NCI-H1092 (cell line): ENCODE data around the gene TSPAN33.
A peak's percentile ranks its signal among the peaks of the same experiment; 100 is the strongest.
"Not testable (repeated sequence)": the region's sequence is repeated elsewhere in the genome, so short reads cannot be mapped to it uniquely, and the experiment has no call there.

Experiments used
- DNase-seq: peaks from one replicate; lab custom pipeline; 2025; lab: John Stamatoyannopoulos, UW

TSPAN33 gene

DNA sequence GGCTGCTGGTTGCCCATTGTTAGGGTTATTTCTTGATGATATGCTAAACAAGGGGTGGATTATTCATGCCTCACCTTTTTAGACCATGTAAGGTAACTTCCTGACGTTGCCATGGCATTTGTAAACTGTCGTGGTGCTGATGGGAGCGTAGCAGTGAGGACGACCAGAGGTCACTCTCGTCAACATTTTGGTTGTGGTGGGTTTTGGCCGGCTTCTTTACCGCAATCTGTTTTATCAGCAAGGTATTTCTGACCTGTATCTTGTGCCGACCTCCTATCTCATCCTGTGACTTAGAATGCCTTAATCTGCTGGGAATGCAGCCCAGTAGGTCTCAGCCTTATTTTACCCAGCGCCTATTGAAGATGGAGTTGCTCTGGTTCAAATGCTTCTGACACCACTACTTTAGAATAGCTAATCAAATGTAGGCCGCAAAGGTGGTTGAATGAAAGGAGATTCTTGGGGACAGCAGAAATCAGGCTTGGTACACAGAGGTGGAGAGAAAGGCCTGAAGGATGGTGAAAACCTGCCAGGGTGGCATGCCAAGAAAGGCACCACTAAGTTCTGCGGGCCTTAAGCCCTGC is 26.0 kb downstream of the TSPAN33 start:
- DNase-seq = no peak

DNA sequence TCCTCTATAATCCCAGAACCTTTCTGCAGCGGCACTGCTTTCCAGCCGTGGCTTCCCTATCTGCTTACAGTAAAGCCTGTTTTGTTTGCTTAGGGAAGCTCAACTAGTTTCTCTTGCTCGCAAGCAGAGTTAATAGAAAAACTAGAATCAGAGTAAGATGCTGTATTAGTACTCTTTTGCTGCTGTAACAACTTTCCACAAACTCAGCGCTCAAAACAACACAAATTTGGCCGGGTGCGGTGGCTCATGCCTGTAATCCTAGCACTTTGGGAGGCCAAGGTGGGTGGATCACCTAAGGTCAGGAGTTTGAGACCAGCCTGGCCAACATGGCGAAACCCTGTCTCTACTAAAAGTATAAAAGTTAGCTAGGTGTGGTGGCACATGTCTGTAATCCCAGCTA is 29.4 kb downstream of the TSPAN33 start:
- DNase-seq = not testable (repeated sequence)

DNA sequence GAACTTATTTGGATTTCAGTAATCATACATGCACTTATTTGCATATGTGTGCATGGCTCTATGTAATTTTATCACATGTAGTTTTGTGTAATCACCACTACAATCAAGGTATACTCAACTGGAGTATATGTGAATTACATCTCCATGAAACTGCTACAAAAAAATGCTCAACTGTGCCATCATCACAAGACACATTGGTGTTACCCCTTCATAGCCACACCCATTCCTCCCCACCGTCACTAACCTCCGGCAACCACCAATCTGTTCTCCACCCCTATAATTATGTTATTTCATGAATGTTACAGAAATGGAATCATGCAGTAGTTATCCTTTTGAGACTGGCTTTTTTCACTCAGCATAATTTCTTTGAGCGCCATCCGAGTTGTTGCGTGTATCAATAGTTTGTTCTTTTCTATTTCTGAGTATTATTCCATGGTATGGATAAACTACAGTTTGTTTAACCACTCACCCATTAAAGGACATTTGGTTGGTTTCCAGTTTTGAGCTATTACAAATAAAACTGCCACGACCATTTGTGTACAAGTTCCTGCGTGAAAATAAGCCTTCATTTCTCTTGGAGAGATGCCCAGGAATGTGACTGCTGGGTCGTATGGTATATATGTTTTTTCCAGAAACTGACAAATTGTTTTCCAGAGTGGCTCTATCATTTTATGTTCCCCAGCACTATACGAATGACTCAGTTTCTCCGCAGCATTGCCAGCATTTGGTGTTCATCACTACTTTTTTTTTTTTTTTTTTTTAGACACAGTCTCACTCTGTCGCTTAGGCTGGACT is 32.6 kb downstream of the TSPAN33 start:
- no peak for DNase-seq

DNA sequence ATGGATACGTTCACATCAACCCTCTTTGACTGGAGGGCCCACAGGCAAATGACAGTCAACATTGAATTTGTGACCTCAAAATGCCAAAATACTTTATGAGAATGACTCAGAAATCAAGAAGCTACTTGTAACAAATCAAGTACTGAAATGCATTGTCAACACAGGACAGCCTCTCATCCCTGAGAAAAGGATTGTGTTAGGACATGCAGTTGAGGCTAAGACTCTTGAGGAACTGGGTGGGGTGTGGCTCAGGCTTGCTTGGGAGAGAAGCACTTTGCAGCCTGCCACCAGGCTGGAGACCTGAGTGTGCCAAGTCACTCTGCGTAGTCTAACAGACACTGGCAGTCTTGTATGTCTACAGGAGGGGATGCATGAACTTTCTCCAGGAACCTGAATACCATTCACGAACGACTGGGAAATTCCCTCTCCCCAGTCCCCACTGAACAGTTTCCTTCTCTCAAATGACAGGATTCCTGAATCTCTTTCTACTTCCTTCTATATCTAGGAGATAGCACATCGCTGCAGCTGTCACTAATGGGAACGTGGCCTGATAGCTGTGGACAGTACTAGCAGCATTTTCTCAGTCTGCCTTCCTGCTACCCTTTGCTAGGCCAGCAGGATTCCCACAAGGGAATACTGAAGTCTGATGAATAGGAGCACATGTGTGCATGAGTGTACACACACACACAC is 40.6 kb downstream of the TSPAN33 start:
- DNase-seq = no peak

DNA sequence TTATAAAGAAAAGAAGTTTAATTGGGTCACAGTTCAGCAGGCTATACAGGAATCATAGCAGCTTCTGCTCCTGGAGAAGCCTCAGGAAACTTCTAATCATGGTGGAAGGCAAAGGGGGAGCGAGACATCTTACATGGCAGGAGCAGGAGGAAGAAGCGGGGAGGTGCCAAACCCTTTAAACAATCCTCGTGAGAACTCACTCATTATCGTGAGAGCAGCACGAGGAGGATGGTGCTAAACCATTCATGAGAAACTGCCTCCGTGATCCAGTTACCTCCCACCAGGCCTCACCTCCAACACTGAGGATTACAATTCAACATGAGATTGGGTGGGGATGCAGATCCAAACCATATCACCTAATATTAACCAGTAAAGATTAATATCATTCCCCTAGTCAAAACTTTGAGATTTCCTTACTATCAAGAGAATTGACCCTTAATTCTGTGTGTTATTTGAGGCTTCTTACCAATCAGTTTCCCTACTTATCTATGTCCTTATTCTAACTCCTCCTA is 42.3 kb downstream of the TSPAN33 start:
- no peak for DNase-seq

DNA sequence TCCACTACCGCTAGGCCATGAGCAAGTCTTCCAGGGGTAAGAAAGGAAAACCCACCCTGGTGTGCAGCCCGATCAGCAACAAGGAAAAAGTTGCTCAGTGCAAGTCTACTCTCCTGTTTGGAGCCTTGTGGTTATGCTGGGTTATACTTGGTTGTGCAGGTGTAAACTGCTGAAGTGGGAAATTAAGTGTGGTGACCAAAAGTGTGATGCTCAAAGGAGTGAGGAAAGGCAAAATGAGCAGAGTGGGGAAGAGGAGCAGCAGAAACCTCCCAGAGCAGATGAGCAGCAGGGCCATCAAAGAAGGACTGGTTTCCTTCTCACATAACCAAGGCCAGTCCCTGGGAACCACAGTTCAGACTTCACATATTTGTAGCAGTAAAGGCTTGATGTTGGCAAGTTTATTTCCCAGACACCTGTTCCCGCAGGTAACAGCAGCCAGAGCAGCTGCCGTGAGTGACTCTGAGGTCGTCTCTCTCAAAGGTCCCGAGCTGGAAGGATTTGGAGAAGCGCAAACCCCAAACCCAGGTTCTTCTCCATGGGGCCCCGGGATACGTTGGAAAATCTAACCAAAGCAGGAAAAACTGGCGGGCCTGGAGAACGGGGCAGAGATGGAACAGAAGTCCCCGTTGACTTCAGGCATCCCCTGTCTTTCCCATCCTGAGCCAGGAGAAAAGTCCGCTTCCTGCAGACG is 43.3 kb downstream of the TSPAN33 start:
- no peak for DNase-seq

DNA sequence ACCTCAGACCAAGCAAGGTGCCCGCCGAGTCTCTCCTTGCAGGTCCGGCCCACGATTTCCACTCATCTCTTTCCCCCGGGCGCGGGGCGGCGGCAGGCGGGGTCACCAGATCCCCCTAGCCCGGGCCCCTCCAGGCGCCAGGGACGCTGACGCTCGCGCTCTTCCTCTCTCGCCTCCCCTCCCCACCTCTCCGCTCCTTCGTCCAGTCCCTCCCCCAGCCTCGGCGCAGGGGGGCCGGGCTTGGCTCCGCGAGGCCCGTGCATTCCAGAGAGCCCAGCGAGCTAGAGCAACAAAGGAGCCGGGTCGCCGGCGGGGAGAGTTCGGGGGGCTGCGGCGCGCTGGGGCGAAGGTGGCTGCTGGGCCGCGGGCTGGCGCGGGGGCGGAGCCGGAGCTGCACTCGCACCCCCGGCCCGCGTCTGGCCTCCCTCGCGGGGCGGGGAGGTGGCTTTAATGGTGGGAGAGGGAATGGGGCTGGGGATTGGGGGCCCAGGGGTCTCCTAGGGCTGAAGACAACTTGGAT is 43.9 kb downstream of the TSPAN33 start, which contains the start of gene SMO:
Gene SMO, plus strand, starts transcription at position 262 of the 520 bp plus-strand sequence. CDS start 519 bp downstream, outside the sequence.
- peak; percentile 17 for DNase-seq

DNA sequence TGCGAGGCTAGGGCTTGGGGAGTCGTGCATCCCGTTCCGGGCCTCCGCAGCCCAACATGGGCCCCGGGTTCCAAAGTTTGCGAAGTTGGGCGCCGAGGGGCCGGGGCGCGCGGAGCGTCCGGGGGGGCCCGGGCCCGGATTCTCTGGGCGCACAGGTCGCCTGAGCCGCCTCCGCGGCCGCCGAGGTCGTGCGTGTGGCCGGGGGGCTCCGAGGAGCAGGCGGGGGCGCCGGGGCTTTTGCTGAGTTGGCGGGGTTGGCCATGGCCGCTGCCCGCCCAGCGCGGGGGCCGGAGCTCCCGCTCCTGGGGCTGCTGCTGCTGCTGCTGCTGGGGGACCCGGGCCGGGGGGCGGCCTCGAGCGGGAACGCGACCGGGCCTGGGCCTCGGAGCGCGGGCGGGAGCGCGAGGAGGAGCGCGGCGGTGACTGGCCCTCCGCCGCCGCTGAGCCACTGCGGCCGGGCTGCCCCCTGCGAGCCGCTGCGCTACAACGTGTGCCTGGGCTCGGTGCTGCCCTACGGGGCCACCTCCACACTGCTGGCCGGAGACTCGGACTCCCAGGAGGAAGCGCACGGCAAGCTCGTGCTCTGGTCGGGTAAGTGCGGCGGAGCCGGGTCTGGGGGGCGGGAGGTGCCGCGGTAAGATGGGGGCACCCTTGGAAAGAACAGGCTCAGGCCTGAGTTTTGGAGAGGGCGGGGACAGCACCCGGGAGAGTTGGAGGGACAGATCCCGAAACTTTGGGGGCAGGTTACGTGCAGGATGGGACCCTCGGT is 44.6 kb downstream of the TSPAN33 start:
- no peak for DNase-seq

DNA sequence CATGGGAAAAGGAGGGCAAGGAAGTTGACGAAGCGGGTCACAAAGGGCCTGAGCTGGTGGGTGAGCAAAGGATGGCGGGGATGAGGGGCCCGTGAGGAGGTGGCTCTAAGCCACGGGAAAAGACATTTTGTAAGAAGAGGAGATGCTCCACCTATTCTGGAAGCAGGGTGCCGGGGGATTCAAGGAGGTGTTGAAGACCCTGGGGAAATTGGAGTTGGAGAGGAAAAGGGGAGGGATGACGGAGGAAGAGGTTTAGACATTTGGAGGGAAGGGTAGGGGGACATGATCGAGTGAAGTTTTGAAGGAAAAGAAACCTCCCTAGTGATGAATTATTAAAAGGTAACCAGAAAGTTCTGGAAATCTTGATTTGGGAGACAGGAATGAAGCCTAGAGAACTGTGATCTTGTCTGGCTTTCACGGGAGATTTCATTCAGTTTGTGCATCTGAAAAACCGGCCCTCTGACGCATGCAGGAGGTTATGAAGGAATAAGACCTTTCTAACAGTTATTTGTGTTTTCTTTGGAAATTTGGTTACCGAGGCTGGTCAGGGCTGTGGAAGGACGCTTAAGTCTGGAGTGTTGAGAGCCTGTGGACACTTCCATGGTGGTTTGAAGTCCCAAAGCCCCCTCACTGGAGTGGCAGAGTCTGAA is 45.3 kb downstream of the TSPAN33 start:
- DNase-seq = no peak

DNA sequence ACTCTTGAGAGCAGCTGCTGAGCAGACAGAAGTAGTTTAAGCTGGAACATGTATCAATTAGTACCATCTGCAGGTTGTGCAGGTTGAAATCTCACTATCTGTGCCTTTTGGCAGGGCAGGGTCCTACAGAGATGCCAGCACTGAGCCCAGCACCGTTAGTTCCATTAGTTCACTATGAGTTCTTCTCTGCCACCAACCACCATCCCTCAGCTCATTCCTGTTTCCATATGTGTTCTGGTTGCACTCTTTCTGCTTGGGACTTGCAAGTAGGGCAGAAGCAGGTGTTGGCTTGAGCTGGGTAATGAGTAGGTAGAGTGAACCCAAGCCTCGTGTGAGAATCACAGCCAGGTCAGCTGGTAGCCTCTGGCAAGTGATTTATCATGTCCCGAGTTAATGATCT is 46.8 kb downstream of the TSPAN33 start:
- no peak for DNase-seq

DNA sequence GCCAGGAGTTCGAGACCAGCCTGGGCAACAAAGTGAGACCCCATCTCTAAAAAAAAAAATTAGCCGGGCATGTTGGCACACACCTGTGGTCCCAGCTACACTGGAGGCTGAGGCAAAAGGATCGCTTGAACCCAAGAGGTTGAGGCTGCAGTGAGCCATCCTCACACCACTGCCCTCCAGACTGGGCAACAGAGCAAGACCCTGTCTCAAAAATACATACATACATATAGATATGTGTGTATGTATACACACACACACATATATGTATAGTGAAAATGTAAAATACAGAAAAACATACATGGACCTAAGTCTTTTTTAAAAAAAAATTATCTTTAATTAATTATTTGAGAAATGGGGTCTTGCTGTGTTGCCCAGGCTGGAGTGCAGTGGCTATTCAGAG is 49.4 kb downstream of the TSPAN33 start:
- DNase-seq = no peak

DNA sequence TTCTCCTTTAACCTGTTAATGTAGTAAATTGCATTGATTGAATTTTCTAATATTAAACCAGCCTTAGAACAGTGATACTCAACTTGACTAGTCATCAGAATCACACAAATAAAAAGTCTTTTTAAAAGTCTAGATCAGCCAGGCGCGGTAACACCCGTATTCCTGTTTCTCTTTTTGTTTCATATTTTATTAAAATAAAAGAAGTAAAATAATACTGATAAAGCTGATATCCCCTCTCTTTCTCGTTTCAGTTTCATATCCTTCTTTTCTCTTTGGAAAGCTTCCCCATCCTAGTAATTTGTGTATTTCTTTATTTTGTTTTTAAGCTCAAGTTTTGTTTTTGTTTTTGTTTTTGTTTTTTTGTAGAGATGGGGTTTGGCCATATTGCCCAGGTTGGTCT is 53.3 kb downstream of the TSPAN33 start:
- no peak for DNase-seq

DNA sequence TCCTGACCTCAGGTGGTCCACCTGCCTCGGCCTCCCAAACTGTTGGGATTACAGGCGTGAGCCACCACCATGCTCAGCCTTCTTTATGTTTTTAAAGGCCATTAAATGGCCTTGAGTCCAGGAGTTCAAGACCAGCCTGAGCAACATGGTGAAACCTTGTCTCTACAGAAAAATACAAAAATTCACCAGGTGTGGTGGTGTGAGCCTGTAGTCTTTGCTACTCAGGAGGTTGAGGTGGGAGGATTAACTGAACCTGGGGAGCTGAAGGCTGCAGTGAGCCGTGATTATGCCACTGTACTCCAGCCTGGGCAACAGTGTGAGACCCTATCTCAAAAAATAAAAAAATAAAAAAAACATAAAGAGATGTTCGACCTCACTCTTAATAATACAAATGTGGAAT is 54.9 kb downstream of the TSPAN33 start:
- DNase-seq = no peak

DNA sequence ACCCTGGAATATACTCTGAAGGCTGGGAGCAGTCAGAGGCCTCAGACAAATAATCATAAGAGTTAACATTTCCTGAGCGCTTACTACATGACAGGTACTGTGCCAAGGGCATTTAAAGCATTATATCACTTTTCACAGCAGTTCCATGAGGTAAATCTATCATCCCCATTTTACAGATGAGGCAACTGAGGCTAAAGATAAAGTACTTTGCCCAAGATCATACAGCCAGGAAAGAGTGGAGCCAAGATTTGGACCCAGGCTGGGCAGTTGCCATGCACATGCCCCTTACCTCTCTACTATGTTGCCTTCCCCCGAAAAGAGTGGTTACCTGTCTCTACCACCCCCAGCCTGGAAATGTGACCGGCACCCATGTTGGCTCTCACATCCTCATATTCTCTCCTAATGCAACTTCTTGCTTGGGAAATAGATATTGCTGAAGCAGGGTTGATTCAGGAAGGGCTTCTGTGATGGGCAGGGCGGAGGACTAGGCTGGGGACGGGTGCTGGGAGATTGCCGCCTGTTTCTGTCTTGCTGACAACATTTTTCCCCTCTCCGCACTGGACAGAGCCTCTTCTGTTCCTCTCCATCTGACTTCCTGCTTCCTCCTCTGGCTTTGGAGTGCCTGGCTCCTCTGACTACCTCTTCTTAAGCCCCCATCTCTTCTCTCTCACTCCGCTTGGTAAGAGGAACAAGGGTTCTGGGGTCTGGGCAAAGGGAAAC is 57.7 kb downstream of the TSPAN33 start:
- no peak for DNase-seq

DNA sequence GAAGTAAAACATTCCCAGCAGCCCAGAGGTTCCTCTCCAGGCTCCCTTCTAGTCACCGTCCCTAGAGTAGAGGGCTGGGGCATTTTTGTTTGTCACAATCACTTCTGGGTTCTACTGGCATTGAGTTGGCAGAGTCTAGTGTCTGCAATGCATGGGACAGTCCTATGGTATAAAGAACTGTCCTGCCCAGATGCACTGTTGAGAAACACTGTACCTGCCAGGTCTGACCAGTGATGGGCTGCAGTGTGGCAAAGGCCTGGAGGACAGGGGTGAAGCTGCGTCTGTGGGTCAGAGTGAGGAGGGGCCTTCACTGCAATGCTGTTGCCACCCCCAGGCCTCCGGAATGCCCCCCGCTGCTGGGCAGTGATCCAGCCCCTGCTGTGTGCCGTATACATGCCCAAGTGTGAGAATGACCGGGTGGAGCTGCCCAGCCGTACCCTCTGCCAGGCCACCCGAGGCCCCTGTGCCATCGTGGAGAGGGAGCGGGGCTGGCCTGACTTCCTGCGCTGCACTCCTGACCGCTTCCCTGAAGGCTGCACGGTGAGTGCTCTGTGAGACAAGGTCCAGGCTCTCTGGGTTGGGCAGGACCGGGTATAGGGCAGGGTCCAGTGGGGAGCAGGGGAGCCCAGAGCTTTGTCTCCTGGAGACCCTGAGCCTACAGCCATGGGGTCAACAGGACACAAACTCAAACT is 58.7 kb downstream of the TSPAN33 start:
- no peak for DNase-seq

DNA sequence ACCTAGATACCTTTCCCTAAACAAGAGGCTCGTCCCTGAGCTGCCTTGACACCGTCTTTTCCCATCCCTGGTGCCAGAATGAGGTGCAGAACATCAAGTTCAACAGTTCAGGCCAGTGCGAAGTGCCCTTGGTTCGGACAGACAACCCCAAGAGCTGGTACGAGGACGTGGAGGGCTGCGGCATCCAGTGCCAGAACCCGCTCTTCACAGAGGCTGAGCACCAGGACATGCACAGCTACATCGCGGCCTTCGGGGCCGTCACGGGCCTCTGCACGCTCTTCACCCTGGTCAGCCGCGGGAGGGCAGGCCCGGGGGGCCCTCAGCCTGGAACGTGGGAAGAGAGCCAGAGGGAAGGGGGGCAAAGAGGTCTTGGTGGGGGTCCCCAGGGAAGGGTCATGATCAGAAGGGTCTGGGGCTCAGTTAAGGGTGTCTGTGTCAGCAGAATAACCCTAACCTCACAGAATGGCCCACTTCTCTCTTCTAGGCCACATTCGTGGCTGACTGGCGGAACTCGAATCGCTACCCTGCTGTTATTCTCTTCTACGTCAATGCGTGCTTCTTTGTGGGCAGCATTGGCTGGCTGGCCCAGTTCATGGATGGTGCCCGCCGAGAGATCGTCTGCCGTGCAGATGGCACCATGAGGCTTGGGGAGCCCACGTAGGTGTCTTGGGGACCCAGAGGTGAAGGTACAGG is 60.8 kb downstream of the TSPAN33 start:
- DNase-seq = no peak

DNA sequence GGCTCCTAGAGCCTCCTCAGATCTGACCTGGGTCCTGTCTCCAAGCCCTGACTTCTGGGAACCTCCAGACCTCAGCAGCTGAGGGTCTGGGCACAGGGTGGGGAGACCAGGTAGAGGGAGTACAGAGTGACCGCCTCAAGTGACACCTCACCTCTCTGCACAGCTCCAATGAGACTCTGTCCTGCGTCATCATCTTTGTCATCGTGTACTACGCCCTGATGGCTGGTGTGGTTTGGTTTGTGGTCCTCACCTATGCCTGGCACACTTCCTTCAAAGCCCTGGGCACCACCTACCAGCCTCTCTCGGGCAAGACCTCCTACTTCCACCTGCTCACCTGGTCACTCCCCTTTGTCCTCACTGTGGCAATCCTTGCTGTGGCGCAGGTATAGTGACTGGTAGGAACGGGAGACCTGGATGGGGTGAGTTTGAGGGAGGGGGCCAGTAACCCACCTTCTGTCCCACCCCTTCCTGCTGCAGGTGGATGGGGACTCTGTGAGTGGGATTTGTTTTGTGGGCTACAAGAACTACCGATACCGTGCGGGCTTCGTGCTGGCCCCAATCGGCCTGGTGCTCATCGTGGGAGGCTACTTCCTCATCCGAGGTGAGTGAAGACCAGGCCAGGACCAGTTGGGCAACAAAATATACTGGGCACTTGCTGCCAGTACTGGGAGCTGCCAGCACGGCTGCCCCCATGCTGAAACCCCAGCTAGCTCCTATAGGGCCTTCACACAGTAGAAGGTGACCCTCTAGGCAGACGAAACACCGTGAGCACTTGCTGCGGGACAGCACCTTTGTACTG is 61.7 kb downstream of the TSPAN33 start:
- no peak for DNase-seq

DNA sequence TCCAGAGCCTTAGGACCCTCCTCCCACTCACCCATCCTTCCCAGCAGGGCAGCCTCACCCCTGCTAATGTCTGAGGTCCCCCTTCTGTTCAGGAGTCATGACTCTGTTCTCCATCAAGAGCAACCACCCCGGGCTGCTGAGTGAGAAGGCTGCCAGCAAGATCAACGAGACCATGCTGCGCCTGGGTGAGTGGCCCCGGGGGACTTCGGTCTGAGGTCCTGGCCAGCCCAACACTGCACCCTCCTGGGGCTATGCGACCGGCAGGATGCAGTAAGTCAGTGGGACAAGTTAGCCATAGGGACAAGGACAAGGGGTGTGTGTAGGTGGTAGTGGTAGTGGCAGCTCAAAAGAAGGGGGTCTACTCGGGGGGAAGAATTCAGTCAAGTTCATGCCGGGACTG is 64.2 kb downstream of the TSPAN33 start:
- no peak for DNase-seq
